ENCODE results near the gene ZP3. TPM values are rescaled to one million over a fixed set of nuclear protein-coding genes. Genes with fewer than 3 reads are reported as not detected.
"Not testable (repeated sequence)": the region's sequence is repeated elsewhere in the genome, so short reads cannot be mapped to it uniquely, and the experiment has no call there.

The ZP3 gene
- total and polyA plus RNA-seq, 3 donors from 2014 or later = 1.7 to 3.5 (median 2.0) TPM

DNA sequence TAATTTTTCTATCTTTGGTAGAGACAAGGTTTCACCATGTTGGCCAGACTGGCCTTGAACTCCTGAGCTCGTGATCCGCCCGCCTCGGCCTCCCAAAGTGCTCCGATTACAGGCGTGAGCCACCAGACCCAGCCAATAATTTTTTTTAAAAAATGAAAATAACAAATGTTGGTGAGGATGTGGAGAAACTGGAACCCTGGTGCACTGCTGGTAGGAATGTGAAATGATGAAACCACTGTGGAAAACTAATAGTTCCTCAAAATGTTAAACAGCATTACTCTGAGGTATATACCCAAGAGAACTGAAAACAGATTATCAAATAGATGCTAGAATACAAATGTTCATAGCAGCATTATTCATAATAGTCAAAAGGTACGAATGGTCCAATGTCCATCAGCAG, 42.9 kb upstream of the ZP3 start:
- Histone ChIP-seq H3K9me3 (no peaks in the 10 kb centered on the region), H3K4me1 (peaks cover 21% of the 10 kb centered on the region), H3K36me3 (ENCODE audit: low read depth, missing control alignments) (no peaks in the 10 kb centered on the region), H3K27ac (no peak overlapping the region), H3K4me3 (no peak overlapping the region), H3K27me3 (no peaks in the 10 kb centered on the region)
- no peak for TF ChIP-seq POLR2A (IDR thresholded peaks at IDR 0.05)
- TF ChIP-seq, protein P1, sequence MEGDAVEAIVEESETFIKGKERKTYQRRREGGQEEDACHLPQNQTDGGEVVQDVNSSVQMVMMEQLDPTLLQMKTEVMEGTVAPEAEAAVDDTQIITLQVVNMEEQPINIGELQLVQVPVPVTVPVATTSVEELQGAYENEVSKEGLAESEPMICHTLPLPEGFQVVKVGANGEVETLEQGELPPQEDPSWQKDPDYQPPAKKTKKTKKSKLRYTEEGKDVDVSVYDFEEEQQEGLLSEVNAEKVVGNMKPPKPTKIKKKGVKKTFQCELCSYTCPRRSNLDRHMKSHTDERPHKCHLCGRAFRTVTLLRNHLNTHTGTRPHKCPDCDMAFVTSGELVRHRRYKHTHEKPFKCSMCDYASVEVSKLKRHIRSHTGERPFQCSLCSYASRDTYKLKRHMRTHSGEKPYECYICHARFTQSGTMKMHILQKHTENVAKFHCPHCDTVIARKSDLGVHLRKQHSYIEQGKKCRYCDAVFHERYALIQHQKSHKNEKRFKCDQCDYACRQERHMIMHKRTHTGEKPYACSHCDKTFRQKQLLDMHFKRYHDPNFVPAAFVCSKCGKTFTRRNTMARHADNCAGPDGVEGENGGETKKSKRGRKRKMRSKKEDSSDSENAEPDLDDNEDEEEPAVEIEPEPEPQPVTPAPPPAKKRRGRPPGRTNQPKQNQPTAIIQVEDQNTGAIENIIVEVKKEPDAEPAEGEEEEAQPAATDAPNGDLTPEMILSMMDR (IDR thresholded peaks at IDR 0.05) = no peak
- 87 to 94% methylated on average over 7 of the region's 7 CpGs for WGBS, 2 donors
- DNase-seq = no peak
- intact Hi-C loops (cut with DNase I; ENCODE audit: low total_unique reads) = no loop called here

DNA sequence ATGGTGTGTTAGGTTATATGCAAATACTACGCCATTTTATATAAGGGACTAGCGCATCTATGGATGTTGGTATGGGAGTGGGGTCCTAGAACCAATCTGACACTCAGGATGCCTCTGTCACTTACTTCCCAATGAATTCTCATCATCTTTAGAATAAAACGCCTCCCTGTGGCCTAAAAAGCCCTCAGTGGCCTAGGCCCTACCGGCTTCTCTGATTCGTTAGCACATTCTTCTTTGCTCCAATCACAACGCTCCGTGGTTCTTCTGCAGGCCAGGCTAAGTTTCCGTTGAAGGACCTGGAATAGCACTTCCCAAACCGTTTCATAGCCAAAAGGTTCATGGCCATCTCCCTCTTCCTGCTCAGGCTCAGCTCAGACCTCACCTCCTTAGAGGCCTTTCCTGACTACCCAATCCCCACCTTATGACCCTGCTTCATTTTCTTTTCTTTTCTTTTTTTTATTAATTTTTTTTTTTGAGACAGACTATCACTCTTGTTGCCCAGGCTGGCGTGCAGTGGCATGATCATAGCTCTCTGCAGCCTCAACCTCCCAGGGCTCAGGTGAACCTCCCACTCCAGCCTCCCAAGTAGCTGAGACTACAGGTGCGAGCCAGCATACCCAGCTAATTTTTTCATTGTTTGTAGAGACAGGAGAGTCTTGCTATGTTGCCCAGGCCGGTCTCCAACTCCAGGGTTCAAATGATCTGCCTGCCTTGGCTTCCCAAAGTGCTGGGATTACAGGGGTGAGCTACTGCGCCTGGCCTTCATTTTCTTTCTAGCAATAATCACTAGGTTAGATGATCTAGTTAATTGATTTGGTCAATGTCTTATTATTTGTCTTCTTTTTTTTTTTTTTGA, 41.4 kb upstream of the ZP3 start:
- DNase-seq = peak; percentile 39

DNA sequence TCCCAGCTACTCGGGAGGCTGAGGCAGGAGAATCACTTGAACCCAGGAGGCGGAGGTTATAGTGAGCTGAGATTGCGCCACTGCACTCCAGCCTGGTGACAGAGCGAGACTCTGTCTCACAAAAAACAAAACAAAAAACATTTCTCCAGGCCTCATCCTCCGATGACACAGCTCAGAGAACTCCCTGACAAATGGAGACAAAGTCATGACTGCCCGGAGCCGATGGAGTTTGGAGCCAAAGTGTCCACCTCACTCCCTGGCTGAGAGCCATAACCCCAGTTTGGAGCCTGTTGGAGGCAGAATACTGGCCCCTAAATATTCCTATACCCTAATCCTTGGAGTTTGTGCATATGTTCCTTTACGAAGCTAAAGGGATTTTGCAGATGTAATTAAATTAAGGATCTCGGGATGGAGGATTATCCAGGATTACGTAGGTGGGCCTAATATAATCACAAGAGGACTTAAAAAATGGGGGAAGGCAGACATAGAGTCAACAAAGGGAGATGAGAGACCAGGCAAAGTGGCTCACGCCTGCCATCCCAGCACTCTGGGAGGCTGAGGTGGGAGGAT, 38.0 kb upstream of the ZP3 start:
- intact Hi-C loops (cut with DNase I; ENCODE audit: low total_unique reads) = no loop called here
- 89 to 93% methylated on average over 10 to 11 of the region's 11 CpGs for WGBS, 2 donors
- no peaks in the 10 kb centered on the region for H3K27me3 ChIP-seq
- no peak overlapping the region for H3K27ac ChIP-seq
- TF ChIP-seq, protein P1 (IDR thresholded peaks at IDR 0.05) = no peak
- TF ChIP-seq POLR2A (IDR thresholded peaks at IDR 0.05) = no peak
- H3K36me3 ChIP-seq (ENCODE audit: low read depth, missing control alignments) = no peaks in the 10 kb centered on the region
- no peak for DNase-seq
- H3K4me3 ChIP-seq = no peak overlapping the region
- H3K9me3 ChIP-seq = no peaks in the 10 kb centered on the region
- no peaks in the 10 kb centered on the region for H3K4me1 ChIP-seq

More for the DNA sequence above, 41.4 kb upstream of the ZP3 start:
- WGBS, 2 donors = 68 to 76% methylated on average over 13 of the region's 13 CpGs
- TF ChIP-seq, protein P1 (IDR thresholded peaks at IDR 0.05) = no peak
- TF ChIP-seq POLR2A (IDR thresholded peaks at IDR 0.05) = no peak
- Histone ChIP-seq H3K4me1 (peaks cover 13% of the 10 kb centered on the region), H3K9me3 (no peaks in the 10 kb centered on the region), H3K36me3 (ENCODE audit: low read depth, missing control alignments) (no peaks in the 10 kb centered on the region), H3K27ac (no peak overlapping the region), H3K4me3 (no peak overlapping the region), H3K27me3 (no peaks in the 10 kb centered on the region)
- intact Hi-C loops (cut with DNase I; ENCODE audit: low total_unique reads) = no loop called here

DNA sequence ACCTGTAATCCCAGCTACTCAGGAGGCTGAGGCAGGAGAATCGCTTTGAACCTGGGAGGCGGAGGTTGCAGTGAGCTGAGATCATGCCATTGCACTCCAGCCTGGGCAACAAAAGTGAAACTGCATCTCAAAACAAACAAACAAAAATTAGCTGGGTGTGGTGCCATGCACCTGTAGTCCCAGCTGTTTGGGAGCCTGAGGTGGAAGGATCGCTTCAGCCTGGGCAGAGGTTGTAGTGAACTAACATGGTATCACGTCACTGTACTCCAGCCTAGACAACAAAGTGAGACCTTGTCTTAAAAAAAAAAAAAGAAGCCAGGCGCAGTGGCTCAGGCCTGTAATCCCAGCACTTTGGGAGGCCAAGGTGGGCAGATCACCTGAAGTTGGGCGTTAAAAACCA, 37.0 kb upstream of the ZP3 start:
- H3K27me3 ChIP-seq; H3K4me3 ChIP-seq; H3K9me3 ChIP-seq; intact Hi-C loops (cut with DNase I; ENCODE audit: low total_unique reads); H3K27ac ChIP-seq; DNase-seq; H3K36me3 ChIP-seq (ENCODE audit: low read depth, missing control alignments); H3K4me1 ChIP-seq: not testable (repeated sequence)
- 93 to 95% methylated on average over 6 of the region's 6 CpGs for WGBS, 2 donors

DNA sequence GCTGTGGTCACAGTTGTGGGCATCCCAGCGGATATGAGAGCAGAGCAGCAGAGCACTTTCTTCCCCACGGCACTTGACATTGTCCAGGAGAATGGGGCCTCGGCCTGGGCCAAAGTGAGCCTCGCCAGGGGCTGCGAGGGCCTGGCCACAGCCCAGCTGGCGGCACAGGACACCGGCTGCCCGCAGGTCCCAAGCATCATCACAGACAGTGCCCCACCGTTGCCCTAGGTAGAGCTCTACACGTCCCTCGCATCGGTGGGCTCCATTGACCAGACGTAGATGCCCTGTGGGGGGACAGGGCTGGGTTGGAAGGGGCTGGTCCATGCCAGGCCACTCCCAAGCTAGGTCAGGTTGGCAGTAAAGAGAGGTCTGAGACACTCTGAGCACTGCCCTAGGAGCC, 34.7 kb upstream of the ZP3 start:
- no peak overlapping the region for H3K27ac ChIP-seq
- intact Hi-C loops (cut with DNase I; ENCODE audit: low total_unique reads) = no loop called here

More for the DNA sequence above, 34.7 kb upstream of the ZP3 start:
- TF ChIP-seq, protein P1 (IDR thresholded peaks at IDR 0.05) = no peak
- TF ChIP-seq POLR2A (IDR thresholded peaks at IDR 0.05) = no peak
- Histone ChIP-seq H3K4me3 (no peak overlapping the region), H3K27me3 (no peaks in the 10 kb centered on the region), H3K4me1 (peaks cover 10% of the 10 kb centered on the region), H3K36me3 (ENCODE audit: low read depth, missing control alignments) (no peaks in the 10 kb centered on the region), H3K9me3 (no peaks in the 10 kb centered on the region)
- DNase-seq = no peak
- WGBS, 2 donors = 94 to 98% methylated on average over 11 to 13 of the region's 13 CpGs
